ENCODE results near the gene SH3RF2. TPM values are rescaled to one million over a fixed set of nuclear protein-coding genes. Genes with fewer than 3 reads are reported as not detected.

Gene SH3RF2
- total RNA-seq, 2 experiments from 2014 or later, result not detected

DNA sequence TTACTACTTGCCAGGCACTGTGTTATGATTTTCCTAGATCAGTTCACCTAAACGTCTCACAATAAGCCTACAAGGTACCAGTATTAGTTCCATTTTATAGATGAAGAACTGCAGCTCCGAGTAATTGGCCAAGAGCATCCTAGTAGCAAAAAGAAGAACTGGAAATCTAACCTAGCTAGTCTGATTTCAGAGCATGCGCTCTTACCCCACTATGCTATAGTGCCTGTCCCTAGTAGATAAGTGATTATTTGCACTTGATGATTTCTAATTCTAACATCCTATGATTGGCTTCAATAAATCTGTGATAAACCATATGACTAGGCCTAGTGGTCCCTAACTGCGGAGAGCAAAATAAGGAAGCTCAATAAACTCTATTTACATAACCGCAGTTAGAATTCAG, 176.1 kb downstream of the SH3RF2 start:
- no peak for DNase-seq
- Mint-ChIP-seq H3K27ac (no peak overlapping the region), H3K27me3 (no peaks in the 10 kb centered on the region), H3K36me3 (ENCODE audit: low read depth) (peaks cover 12% of the 10 kb centered on the region), H3K4me3 (no peak overlapping the region), H3K9me3 (no peaks in the 10 kb centered on the region), H3K4me1 (ENCODE audit: low read depth) (peaks cover 3% of the 10 kb centered on the region)
- intact Hi-C loops (cut with micrococcal nuclease), result no loop called here
- POLR2A ChIA-PET, result no interaction called here
- TF ChIP-seq, protein P1, sequence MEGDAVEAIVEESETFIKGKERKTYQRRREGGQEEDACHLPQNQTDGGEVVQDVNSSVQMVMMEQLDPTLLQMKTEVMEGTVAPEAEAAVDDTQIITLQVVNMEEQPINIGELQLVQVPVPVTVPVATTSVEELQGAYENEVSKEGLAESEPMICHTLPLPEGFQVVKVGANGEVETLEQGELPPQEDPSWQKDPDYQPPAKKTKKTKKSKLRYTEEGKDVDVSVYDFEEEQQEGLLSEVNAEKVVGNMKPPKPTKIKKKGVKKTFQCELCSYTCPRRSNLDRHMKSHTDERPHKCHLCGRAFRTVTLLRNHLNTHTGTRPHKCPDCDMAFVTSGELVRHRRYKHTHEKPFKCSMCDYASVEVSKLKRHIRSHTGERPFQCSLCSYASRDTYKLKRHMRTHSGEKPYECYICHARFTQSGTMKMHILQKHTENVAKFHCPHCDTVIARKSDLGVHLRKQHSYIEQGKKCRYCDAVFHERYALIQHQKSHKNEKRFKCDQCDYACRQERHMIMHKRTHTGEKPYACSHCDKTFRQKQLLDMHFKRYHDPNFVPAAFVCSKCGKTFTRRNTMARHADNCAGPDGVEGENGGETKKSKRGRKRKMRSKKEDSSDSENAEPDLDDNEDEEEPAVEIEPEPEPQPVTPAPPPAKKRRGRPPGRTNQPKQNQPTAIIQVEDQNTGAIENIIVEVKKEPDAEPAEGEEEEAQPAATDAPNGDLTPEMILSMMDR (IDR thresholded peaks at IDR 0.05), result no peak
- no peak for ATAC-seq
- CTCF ChIA-PET, result no interaction called here

Other genes with a start within 250 kb of the SH3RF2 start
- 1 to 10 TPM; 2.7 to 3.6 TPM for gene PRELID2, start 101.2 kb upstream of the SH3RF2 start, total RNA-seq
- gene GRXCR2, start 63.6 kb upstream of the SH3RF2 start, total RNA-seq, result not detected
- gene PLAC8L1, start 169.0 kb downstream of the SH3RF2 start, total RNA-seq, result under 1 TPM in 1 of 2 experiments, not detected in 1; 0.61 TPM
- 100 to 1,000 TPM; 144 to 152 TPM for gene LARS1, start 246.1 kb downstream of the SH3RF2 start, total RNA-seq

Data from activated CD8-positive, alpha-beta T cell treated with anti-CD3 and anti-CD28 coated beads for 36 hours (primary cell).